ENCODE data around the gene EYS.
"Not testable (repeated sequence)": the region's sequence is repeated elsewhere in the genome, so short reads cannot be mapped to it uniquely, and the experiment has no call there.

The EYS gene

GRCh38 chr6:64085126-64085525 lies 1621.9 kb downstream of the EYS start:
- no peak for DNase-seq

GRCh38 chr6:64084185-64084663 lies 1622.8 kb downstream of the EYS start:
- DNase-seq, result no peak

GRCh38 chr6:64083261-64083660 lies 1623.8 kb downstream of the EYS start:
- DNase-seq, result no peak

GRCh38 chr6:64081453-64081852 lies 1625.6 kb downstream of the EYS start:
- DNase-seq, result no peak

- DNase-seq, result no peak
These were observed 1632.0 kb downstream of the EYS start for GRCh38 chr6:64074981-64075380.

- DNase-seq, result no peak
These were observed 1634.3 kb downstream of the EYS start for GRCh38 chr6:64072686-64073085.

- no peak for DNase-seq
These were observed 1642.1 kb downstream of the EYS start for GRCh38 chr6:64064919-64065318.

- no peak for DNase-seq
These were observed 1643.9 kb downstream of the EYS start for GRCh38 chr6:64062960-64063683.

GRCh38 chr6:64054861-64055260 lies 1652.2 kb downstream of the EYS start:
- DNase-seq, result no peak

GRCh38 chr6:64050590-64050989 lies 1656.4 kb downstream of the EYS start:
- no peak for DNase-seq

- no peak for DNase-seq
These were observed 1657.3 kb downstream of the EYS start for GRCh38 chr6:64049736-64050135.

- no peak for DNase-seq
These were observed 1660.2 kb downstream of the EYS start for GRCh38 chr6:64046746-64047208.

GRCh38 chr6:64041373-64041772 lies 1665.7 kb downstream of the EYS start:
- no peak for DNase-seq

GRCh38 chr6:64040113-64040512 lies 1666.9 kb downstream of the EYS start:
- no peak for DNase-seq

GRCh38 chr6:64037427-64037826 lies 1669.6 kb downstream of the EYS start:
- no peak for DNase-seq

GRCh38 chr6:64034910-64035655 lies 1671.9 kb downstream of the EYS start:
- no peak for DNase-seq

- peak in 1 of 2 experiments; percentile 8 for DNase-seq
These were observed 1672.7 kb downstream of the EYS start for GRCh38 chr6:64034291-64034690.

GRCh38 chr6:64030950-64031618 lies 1675.9 kb downstream of the EYS start:
- DNase-seq, result not testable (repeated sequence)

GRCh38 chr6:64023693-64024092 lies 1683.3 kb downstream of the EYS start:
- no peak for DNase-seq

GRCh38 chr6:64014595-64014994 lies 1692.4 kb downstream of the EYS start:
- DNase-seq, result no peak

GRCh38 chr6:64013011-64013410 lies 1694.0 kb downstream of the EYS start:
- DNase-seq, result no peak

- peak; percentile 23 to 66 for DNase-seq
These were observed 1694.5 kb downstream of the EYS start for GRCh38 chr6:64012351-64013001.

GRCh38 chr6:64010666-64011065 lies 1696.4 kb downstream of the EYS start:
- no peak for DNase-seq

Measured in NCI-H524 (cell line).